Esophagus squamous epithelium (tissue), 4 donors: ENCODE results near the gene IGFBP1.

ENCODE experiments used
- POLR2A ChIP-seq, 4 donors: fragments of 450-650 bp; IDR thresholded peaks; one replicate each; pipeline ENCODE4 v1.6.1; 2017; ENCODE audit warnings: antibody characterized with exemption in 4 of 4, mild to moderate bottlenecking in 4 of 4, moderate library complexity in 3 of 4
- TF ChIP-seq, protein P1 (sequence below), 6 experiments: fragments of 450-650 bp in 4 of 6; fragments of 200-600 bp in 2 of 6; sonication (generic) in 2 of 6; IDR thresholded peaks; one replicate each; pipeline ENCODE4 v1.5.1; 2016 to 2019; ENCODE audit warnings: antibody characterized with exemption in 6 of 6, mild to moderate bottlenecking in 4 of 6, moderate library complexity in 4 of 6

DNA sequence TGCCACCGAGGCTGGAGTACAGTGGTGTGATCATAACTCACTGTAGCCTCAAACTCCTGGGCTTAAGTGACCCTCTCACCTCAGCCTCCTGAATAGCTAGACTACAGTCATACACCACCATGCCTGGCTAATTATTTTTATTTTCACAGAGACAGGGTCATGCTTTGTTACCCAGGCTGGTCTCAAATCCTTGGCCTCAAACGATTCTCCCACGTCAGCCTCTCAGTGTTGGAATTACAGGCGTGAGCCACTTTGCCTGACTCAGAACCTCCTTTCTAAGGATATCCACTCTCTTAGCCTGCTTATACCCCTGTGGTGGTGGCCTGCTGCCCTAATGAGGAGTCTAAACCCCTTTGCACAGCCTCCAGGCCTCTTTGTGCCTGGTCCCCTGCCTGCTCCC, 4.2 kb upstream of the IGFBP1 start:
- TF ChIP-seq, protein P1, sequence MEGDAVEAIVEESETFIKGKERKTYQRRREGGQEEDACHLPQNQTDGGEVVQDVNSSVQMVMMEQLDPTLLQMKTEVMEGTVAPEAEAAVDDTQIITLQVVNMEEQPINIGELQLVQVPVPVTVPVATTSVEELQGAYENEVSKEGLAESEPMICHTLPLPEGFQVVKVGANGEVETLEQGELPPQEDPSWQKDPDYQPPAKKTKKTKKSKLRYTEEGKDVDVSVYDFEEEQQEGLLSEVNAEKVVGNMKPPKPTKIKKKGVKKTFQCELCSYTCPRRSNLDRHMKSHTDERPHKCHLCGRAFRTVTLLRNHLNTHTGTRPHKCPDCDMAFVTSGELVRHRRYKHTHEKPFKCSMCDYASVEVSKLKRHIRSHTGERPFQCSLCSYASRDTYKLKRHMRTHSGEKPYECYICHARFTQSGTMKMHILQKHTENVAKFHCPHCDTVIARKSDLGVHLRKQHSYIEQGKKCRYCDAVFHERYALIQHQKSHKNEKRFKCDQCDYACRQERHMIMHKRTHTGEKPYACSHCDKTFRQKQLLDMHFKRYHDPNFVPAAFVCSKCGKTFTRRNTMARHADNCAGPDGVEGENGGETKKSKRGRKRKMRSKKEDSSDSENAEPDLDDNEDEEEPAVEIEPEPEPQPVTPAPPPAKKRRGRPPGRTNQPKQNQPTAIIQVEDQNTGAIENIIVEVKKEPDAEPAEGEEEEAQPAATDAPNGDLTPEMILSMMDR (IDR thresholded peaks at IDR 0.05) = no peak
- no peak for TF ChIP-seq POLR2A (IDR thresholded peaks at IDR 0.05)
